ENCODE data around the gene PCDHGA10.

Gene PCDHGA10

GRCh38 chr5:141434006-141434405 lies 21.2 kb downstream of the PCDHGA10 start:
- peak; percentile 45 for DNase-seq (ENCODE audit: low read depth)
- TF ChIP-seq CTCF (conservative IDR thresholded peaks at IDR 0.05; ENCODE audit: control insufficient read depth, insufficient read depth, low read depth, low read length), result no peak
- H3K4me3 ChIP-seq (ENCODE audit: control insufficient read depth, low read depth, low read length), result no peak overlapping the region

GRCh38 chr5:141437221-141437620 lies 24.4 kb downstream of the PCDHGA10 start:
- no peak overlapping the region for H3K4me3 ChIP-seq (ENCODE audit: control insufficient read depth, low read depth, low read length)
- no peak for TF ChIP-seq CTCF (conservative IDR thresholded peaks at IDR 0.05; ENCODE audit: control insufficient read depth, insufficient read depth, low read depth, low read length)
- no peak for DNase-seq (ENCODE audit: low read depth)

DNA sequence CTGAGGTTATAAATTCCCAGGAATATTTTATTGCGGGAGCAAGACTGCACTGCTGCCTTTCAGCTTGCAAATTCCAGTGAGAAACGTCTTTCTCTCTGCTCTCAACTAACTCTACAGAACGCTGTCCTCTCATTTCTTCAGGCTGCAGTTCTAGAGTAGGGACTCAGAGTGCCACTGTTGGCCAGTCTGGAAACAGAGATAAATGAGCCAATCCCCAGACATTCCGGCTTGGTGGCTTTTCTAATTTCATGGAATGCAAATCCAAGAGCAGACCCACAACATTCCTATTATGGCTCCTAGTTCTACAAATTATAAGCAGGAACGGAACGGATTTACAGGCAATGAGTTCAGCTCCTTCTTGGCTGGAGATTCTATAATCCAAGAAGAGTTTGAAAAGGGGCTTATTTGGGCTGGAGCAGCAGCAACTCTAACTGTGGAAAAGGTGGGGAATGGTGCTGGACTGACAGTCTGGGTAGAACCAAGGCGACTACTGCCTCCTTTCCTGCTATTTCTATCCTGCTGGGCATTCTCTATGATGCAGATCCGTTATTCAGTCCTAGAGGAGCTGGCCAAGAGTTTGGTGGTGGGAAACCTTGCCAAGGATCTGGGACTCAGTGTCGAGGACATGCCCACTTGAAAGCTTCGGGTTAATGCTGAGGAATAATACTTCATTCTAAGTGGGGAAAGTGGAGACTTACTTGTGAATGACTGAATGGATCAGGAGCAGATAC lies 26.8 kb downstream of the PCDHGA10 start:
- TF ChIP-seq CTCF (conservative IDR thresholded peaks at IDR 0.05; ENCODE audit: control insufficient read depth, insufficient read depth, low read depth, low read length), result no peak
- no peak overlapping the region for H3K4me3 ChIP-seq (ENCODE audit: control insufficient read depth, low read depth, low read length)
- DNase-seq (ENCODE audit: low read depth), result no peak

- H3K4me3 ChIP-seq (ENCODE audit: control insufficient read depth, low read depth, low read length), result no peak overlapping the region
- no peak for DNase-seq (ENCODE audit: low read depth)
- TF ChIP-seq CTCF (conservative IDR thresholded peaks at IDR 0.05; ENCODE audit: control insufficient read depth, insufficient read depth, low read depth, low read length), result no peak
Measured at GRCh38 chr5:141440341-141440740, 27.6 kb downstream of the PCDHGA10 start.

DNA sequence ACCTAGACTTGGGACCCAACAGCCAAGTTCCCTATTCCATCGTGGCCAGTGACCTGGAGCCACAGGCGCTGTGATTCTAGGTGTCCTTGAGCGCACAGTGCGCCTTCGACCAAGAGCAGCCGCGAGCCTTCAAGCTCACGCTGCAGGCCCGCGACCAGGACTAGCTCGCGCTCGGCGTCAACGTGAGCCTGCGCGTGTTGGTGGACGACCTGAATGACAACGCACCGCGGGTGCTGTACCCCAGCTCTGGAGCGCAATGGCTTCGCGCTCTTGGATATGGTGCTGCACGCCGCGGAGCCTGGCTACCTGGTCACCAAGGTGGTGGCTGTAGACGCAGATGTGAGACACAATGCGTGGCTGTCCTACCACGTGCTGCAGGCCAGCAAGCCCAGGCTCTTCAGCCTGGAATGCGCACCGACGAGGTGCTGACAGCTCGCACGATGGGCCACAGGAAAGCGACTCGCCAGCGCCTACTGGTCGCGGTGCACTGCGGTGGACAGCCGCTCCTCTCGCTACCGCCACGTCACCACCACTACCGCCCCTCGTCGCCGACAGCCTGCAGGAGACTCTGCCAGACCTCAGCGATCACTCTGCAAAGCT lies 28.9 kb downstream of the PCDHGA10 start:
- H3K4me3 ChIP-seq (ENCODE audit: control insufficient read depth, low read depth, low read length), result no peak overlapping the region
- TF ChIP-seq CTCF (conservative IDR thresholded peaks at IDR 0.05; ENCODE audit: control insufficient read depth, insufficient read depth, low read depth, low read length), result no peak

GRCh38 chr5:141465351-141465750 lies 52.6 kb downstream of the PCDHGA10 start:
- DNase-seq (ENCODE audit: low read depth), result no peak
- TF ChIP-seq CTCF (conservative IDR thresholded peaks at IDR 0.05; ENCODE audit: control insufficient read depth, insufficient read depth, low read depth, low read length), result no peak
- H3K4me3 ChIP-seq (ENCODE audit: control insufficient read depth, low read depth, low read length), result no peak overlapping the region

More for the DNA sequence above, 28.9 kb downstream of the PCDHGA10 start:
- no peak for DNase-seq (ENCODE audit: low read depth)

All from fibroblast of mammary gland (primary cell).